ENCODE results near the gene MYO18B.

MYO18B gene

GRCh38 chr22:25816522-25817059 lies 74.6 kb downstream of the MYO18B start:
- WGBS, 2 experiments, result 87 to 88% methylated on average over 6 to 7 of the region's 7 CpGs
- Histone ChIP-seq H3K36me3 (ENCODE audit: control insufficient read depth, insufficient read depth, low read length) (no peaks in the 10 kb centered on the region), H3K27ac (ENCODE audit: insufficient read depth, low read depth, low read length, poor library complexity, severe bottlenecking) (no peak overlapping the region), H3K4me1 (ENCODE audit: control insufficient read depth, insufficient read depth, low read length) (no peaks in the 10 kb centered on the region), H3K27me3 (ENCODE audit: control insufficient read depth, insufficient read depth, low read length, poor library complexity, severe bottlenecking) (no peaks in the 10 kb centered on the region), H3K4me3 (ENCODE audit: insufficient read depth, low read depth, low read length) (no peak overlapping the region), H3K9me3 (ENCODE audit: control insufficient read depth, low read length) (no peaks in the 10 kb centered on the region)

DNA sequence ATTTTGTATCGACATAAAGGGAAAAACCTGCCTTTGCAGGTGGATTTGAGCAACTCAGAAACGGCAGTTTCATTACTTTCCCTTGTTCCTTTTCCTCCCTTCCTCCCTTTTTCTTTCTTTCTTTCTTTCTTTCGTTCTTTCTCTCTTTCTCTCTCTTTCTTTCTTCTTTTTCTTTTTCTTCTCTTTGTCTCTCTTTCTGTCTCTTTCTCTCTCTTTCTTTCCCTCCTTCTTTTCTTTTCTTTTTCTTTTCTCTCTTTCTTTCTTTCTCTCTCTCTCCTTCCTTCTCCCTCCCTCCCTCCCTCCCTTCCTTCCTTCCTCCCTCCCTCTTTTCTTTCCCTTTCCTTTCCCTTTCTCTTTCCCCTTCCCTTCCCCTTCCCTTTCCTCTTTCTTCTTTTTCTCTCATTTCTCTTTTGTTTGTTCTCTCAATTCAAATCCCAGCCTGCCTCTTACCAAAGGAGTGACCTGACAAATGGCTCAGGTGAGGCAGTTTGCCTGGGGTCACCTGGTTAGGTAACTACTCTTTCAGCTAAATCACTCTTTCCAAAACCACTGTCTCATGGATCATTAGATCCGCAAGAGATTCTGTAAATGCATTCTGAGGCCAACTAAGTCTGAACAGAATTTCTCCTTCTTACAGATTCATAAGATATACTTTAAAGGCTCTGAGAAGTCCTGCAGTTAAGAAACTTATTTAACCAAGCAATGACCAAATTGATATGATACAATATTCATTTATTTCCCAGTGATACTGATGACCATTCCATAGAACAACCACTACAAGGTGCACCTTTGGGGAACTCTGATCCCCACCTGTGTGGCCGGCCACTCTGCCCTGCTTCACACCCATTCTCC lies 75.3 kb downstream of the MYO18B start:
- H3K36me3 ChIP-seq (ENCODE audit: control insufficient read depth, insufficient read depth, low read length), result no peaks in the 10 kb centered on the region
- 84 to 86% methylated on average over 5 of the region's 5 CpGs for WGBS, 2 experiments

DNA sequence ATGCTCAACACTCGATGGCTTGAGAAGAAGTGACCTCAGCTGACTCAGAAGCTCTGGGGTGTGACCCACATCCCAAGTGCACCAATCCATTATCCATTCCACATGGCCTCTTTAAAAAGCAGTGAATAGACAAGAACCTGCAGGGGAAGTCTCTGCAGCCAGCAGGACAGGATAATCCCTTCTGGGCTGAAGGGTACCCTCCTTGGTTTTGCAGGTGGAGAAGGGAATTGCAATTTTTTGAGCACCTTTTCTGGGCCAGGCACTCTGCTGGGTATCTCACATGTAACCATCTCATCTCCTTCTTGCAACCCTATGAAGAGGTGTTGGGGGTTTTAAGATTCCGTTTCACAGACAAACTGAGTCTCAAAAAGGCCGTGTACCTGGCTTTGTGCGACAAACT lies 76.6 kb downstream of the MYO18B start:
- Histone ChIP-seq H3K36me3 (ENCODE audit: control insufficient read depth, insufficient read depth, low read length) (no peaks in the 10 kb centered on the region), H3K4me1 (ENCODE audit: control insufficient read depth, insufficient read depth, low read length) (no peaks in the 10 kb centered on the region), H3K4me3 (ENCODE audit: insufficient read depth, low read depth, low read length) (no peak overlapping the region), H3K9me3 (ENCODE audit: control insufficient read depth, low read length) (no peaks in the 10 kb centered on the region), H3K27ac (ENCODE audit: insufficient read depth, low read depth, low read length, poor library complexity, severe bottlenecking) (no peak overlapping the region), H3K27me3 (ENCODE audit: control insufficient read depth, insufficient read depth, low read length, poor library complexity, severe bottlenecking) (no peaks in the 10 kb centered on the region)
- WGBS, 2 experiments, result 86 to 92% methylated on average over 4 of the region's 4 CpGs

More for the DNA sequence above, 75.3 kb downstream of the MYO18B start:
- H3K9me3 ChIP-seq (ENCODE audit: control insufficient read depth, low read length), result no peaks in the 10 kb centered on the region
- H3K27me3 ChIP-seq (ENCODE audit: control insufficient read depth, insufficient read depth, low read length, poor library complexity, severe bottlenecking), result no peaks in the 10 kb centered on the region
- no peaks in the 10 kb centered on the region for H3K4me1 ChIP-seq (ENCODE audit: control insufficient read depth, insufficient read depth, low read length)
- H3K27ac ChIP-seq (ENCODE audit: insufficient read depth, low read depth, low read length, poor library complexity, severe bottlenecking), result no peak overlapping the region
- H3K4me3 ChIP-seq (ENCODE audit: insufficient read depth, low read depth, low read length), result no peak overlapping the region

DNA sequence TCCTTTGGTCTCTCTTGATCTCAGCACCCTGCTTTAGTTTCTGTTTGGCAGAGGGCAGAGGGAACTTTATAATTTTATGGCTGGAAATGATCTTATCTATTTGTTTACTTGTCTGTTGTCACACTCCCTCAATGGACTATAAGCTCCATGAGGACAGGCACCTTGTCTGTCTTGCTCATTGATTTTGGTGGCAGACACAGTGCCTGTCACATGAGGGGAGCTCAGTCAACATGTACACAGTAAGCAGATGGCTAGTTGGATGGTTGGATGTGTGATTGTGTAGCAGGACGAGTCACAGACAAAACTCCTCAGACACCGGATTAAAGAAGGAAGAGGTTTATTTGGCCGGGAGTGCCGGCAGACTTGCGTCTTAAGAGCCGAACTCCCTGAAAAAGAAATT lies 80.4 kb downstream of the MYO18B start:
- peaks cover 12% of the 10 kb centered on the region for H3K4me1 ChIP-seq (ENCODE audit: control insufficient read depth, insufficient read depth, low read length)
- H3K4me3 ChIP-seq (ENCODE audit: insufficient read depth, low read depth, low read length), result no peak overlapping the region
- H3K27me3 ChIP-seq (ENCODE audit: control insufficient read depth, insufficient read depth, low read length, poor library complexity, severe bottlenecking), result no peaks in the 10 kb centered on the region
- H3K9me3 ChIP-seq (ENCODE audit: control insufficient read depth, low read length), result no peaks in the 10 kb centered on the region
- 93 to 95% methylated on average over 6 of the region's 6 CpGs for WGBS, 2 experiments
- no peaks in the 10 kb centered on the region for H3K36me3 ChIP-seq (ENCODE audit: control insufficient read depth, insufficient read depth, low read length)
- H3K27ac ChIP-seq (ENCODE audit: insufficient read depth, low read depth, low read length, poor library complexity, severe bottlenecking), result no peak overlapping the region

DNA sequence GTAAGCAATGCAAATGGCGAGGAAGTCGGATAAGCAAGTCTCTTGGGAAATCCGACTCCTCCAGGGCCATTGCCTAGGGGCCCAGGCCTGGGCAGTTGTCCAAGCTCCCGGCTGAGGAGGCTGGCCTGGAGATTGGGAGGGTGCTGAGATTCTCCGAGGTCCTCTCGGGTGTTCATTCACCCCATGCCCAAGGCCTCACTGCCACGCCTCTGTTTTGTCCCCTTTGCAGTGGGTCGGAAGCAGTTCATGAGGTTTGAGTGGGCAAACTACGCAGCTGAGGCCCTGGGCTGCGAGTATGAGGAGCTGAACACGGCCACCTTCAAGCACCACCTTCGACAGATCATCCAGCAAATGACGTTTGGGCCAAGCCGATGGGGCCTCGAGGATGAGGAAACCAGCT lies 81.3 kb downstream of the MYO18B start:
- Histone ChIP-seq H3K9me3 (ENCODE audit: control insufficient read depth, low read length) (no peaks in the 10 kb centered on the region), H3K27me3 (ENCODE audit: control insufficient read depth, insufficient read depth, low read length, poor library complexity, severe bottlenecking) (no peaks in the 10 kb centered on the region), H3K4me1 (ENCODE audit: control insufficient read depth, insufficient read depth, low read length) (peaks cover 19% of the 10 kb centered on the region), H3K36me3 (ENCODE audit: control insufficient read depth, insufficient read depth, low read length) (no peaks in the 10 kb centered on the region), H3K4me3 (ENCODE audit: insufficient read depth, low read depth, low read length) (no peak overlapping the region), H3K27ac (ENCODE audit: insufficient read depth, low read depth, low read length, poor library complexity, severe bottlenecking) (no peak overlapping the region)
- 93 to 95% methylated on average over 15 of the region's 15 CpGs for WGBS, 2 experiments

DNA sequence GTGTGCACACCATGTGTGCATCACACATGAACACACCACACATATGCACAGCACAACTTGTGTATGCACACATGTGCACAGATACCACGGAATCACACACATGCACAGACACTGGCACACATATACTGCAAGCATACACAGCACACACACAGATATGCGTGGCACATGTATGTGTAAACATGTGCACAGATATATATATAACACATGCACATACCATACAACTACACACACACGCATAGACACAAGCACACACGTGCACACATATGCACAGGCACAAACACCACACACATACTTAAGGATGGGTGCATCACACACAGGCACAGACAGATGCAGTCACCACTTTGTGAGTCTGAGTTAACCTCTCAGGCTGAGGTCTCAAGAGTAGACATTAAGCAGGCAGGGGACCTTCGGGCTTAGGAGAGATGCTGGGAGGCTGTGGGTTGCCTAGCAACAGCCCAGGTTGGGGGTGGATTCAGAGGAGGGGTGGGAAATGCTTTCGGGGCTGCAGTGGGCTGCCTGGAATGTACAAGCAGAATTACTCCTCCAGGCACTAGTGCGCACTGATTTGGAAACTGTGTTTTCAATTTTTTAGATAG lies 82.9 kb downstream of the MYO18B start:
- peaks cover 19% of the 10 kb centered on the region for H3K4me1 ChIP-seq (ENCODE audit: control insufficient read depth, insufficient read depth, low read length)
- no peak overlapping the region for H3K27ac ChIP-seq (ENCODE audit: insufficient read depth, low read depth, low read length, poor library complexity, severe bottlenecking)
- no peaks in the 10 kb centered on the region for H3K9me3 ChIP-seq (ENCODE audit: control insufficient read depth, low read length)
- WGBS, 2 experiments, result 76 to 79% methylated on average over 7 of the region's 7 CpGs
- no peak overlapping the region for H3K4me3 ChIP-seq (ENCODE audit: insufficient read depth, low read depth, low read length)
- no peaks in the 10 kb centered on the region for H3K36me3 ChIP-seq (ENCODE audit: control insufficient read depth, insufficient read depth, low read length)
- no peaks in the 10 kb centered on the region for H3K27me3 ChIP-seq (ENCODE audit: control insufficient read depth, insufficient read depth, low read length, poor library complexity, severe bottlenecking)

DNA sequence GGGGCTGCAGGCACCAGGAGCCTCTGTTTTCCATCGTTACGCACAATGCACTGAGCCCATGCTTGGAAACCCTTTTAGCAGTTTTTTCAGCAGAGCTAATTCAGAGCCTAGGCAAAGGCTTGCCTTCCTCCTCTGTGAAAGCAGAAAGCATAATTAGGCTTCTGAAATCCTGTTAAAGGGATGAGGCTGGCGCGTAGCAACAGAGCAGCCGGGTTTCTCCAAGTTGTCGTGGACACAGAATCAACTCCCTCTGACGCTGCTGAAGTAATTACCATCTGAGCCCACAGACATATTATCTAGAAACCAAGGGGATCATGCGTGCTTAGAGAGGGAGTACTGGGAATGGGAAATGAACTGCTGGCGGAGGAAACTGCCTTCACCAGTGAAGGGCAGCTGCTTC lies 85.4 kb downstream of the MYO18B start:
- 64 to 83% methylated on average over 9 of the region's 9 CpGs for WGBS, 2 experiments
- Histone ChIP-seq H3K4me1 (ENCODE audit: control insufficient read depth, insufficient read depth, low read length) (peaks cover 19% of the 10 kb centered on the region), H3K27ac (ENCODE audit: insufficient read depth, low read depth, low read length, poor library complexity, severe bottlenecking) (peak overlapping the region; percentile 47), H3K27me3 (ENCODE audit: control insufficient read depth, insufficient read depth, low read length, poor library complexity, severe bottlenecking) (no peaks in the 10 kb centered on the region), H3K4me3 (ENCODE audit: insufficient read depth, low read depth, low read length) (no peak overlapping the region), H3K36me3 (ENCODE audit: control insufficient read depth, insufficient read depth, low read length) (no peaks in the 10 kb centered on the region), H3K9me3 (ENCODE audit: control insufficient read depth, low read length) (no peaks in the 10 kb centered on the region)

DNA sequence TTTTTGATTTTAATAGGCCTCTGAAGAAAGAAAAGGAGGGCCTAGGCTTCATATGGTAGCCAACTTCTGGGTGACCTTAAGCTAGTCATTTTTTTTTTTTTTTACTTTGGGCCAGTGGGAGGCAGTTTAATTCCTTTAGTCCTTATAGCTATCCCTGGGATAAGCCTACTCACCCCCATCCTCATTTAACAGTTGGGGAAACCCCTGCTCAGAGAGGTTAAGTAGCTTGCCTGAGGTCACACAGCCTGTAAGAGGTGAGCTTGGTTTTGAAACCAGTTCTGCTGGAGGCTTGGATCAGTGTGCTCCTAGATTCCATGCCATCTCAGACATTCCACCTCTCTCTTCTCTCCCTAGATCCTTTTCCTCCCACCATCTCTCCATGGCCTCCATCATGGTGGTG lies 86.4 kb downstream of the MYO18B start:
- no peak overlapping the region for H3K27ac ChIP-seq (ENCODE audit: insufficient read depth, low read depth, low read length, poor library complexity, severe bottlenecking)

GRCh38 chr22:25829237-25829636 lies 87.2 kb downstream of the MYO18B start:
- 83 to 91% methylated on average over 5 of the region's 5 CpGs for WGBS, 2 experiments
- Histone ChIP-seq H3K27ac (ENCODE audit: insufficient read depth, low read depth, low read length, poor library complexity, severe bottlenecking) (no peak overlapping the region), H3K4me3 (ENCODE audit: insufficient read depth, low read depth, low read length) (no peak overlapping the region), H3K9me3 (ENCODE audit: control insufficient read depth, low read length) (no peaks in the 10 kb centered on the region), H3K36me3 (ENCODE audit: control insufficient read depth, insufficient read depth, low read length) (no peaks in the 10 kb centered on the region), H3K4me1 (ENCODE audit: control insufficient read depth, insufficient read depth, low read length) (peaks cover 19% of the 10 kb centered on the region), H3K27me3 (ENCODE audit: control insufficient read depth, insufficient read depth, low read length, poor library complexity, severe bottlenecking) (no peaks in the 10 kb centered on the region)

More for the DNA sequence above, 86.4 kb downstream of the MYO18B start:
- no peaks in the 10 kb centered on the region for H3K9me3 ChIP-seq (ENCODE audit: control insufficient read depth, low read length)
- peaks cover 19% of the 10 kb centered on the region for H3K4me1 ChIP-seq (ENCODE audit: control insufficient read depth, insufficient read depth, low read length)
- no peaks in the 10 kb centered on the region for H3K36me3 ChIP-seq (ENCODE audit: control insufficient read depth, insufficient read depth, low read length)
- H3K27me3 ChIP-seq (ENCODE audit: control insufficient read depth, insufficient read depth, low read length, poor library complexity, severe bottlenecking), result no peaks in the 10 kb centered on the region
- no peak overlapping the region for H3K4me3 ChIP-seq (ENCODE audit: insufficient read depth, low read depth, low read length)
